GM21576 (cell line): ENCODE measurements around the gene OLA1.

ENCODE experiments used
- ATAC-seq: cut with Tn5 transposase; IDR thresholded peaks from one replicate; pipeline ENCODE4 v1.9.1; 2021; ENCODE audit warnings: mild to moderate bottlenecking, moderate library complexity; ENCODE audit not compliant: unreplicated experiment

The OLA1 gene

GRCh38 chr2:174124181-174124580, 124.2 kb downstream of the OLA1 start:
- ATAC-seq = no peak

- no peak for ATAC-seq
Measured at GRCh38 chr2:174122185-174122584, 126.1 kb downstream of the OLA1 start.

GRCh38 chr2:174121612-174122011, 126.7 kb downstream of the OLA1 start:
- ATAC-seq = no peak

- ATAC-seq = no peak
Measured at GRCh38 chr2:174121175-174121574, 127.2 kb downstream of the OLA1 start.

GRCh38 chr2:174120346-174120745, 128.0 kb downstream of the OLA1 start:
- ATAC-seq = no peak

GRCh38 chr2:174117951-174118930, 130.1 kb downstream of the OLA1 start:
- ATAC-seq = no peak

- ATAC-seq = no peak
Measured at GRCh38 chr2:174112073-174112472, 136.3 kb downstream of the OLA1 start.

GRCh38 chr2:174108579-174108978, 139.8 kb downstream of the OLA1 start:
- ATAC-seq = no peak

- no peak for ATAC-seq
Measured at GRCh38 chr2:174106736-174107135, 141.6 kb downstream of the OLA1 start.

- ATAC-seq = no peak
Measured at GRCh38 chr2:174094542-174094941, 153.8 kb downstream of the OLA1 start.

- no peak for ATAC-seq
Measured at GRCh38 chr2:174090476-174090875, 157.9 kb downstream of the OLA1 start.

- no peak for ATAC-seq
Measured at GRCh38 chr2:174088706-174089460, 159.4 kb downstream of the OLA1 start.

- no peak for ATAC-seq
Measured at GRCh38 chr2:174086708-174087107, 161.6 kb downstream of the OLA1 start.

- ATAC-seq = no peak
Measured at GRCh38 chr2:174085781-174086180, 162.6 kb downstream of the OLA1 start.

GRCh38 chr2:174083843-174084458, 164.4 kb downstream of the OLA1 start:
- ATAC-seq = no peak

GRCh38 chr2:174080672-174081121, 167.6 kb downstream of the OLA1 start:
- no peak for ATAC-seq

- no peak for ATAC-seq
Measured at GRCh38 chr2:174078275-174078674, 170.1 kb downstream of the OLA1 start.

- ATAC-seq = no peak
Measured at GRCh38 chr2:174076975-174077374, 171.4 kb downstream of the OLA1 start.

- ATAC-seq = no peak
Measured at GRCh38 chr2:174076040-174076439, 172.3 kb downstream of the OLA1 start.

GRCh38 chr2:174074831-174075230, 173.5 kb downstream of the OLA1 start:
- no peak for ATAC-seq

GRCh38 chr2:174072857-174073256, 175.5 kb downstream of the OLA1 start:
- no peak for ATAC-seq
